Ishikawa (cell line): ENCODE data around the gene HNMT.

Source experiments
- CEBPB ChIP-seq: IDR thresholded peaks from 2 replicates; pipeline ENCODE4 v1.6.1; 2012
- CREB1 ChIP-seq: IDR thresholded peaks from 2 replicates; pipeline ENCODE4 v1.6.1; 2012; ENCODE audit warnings: low read depth
- EGR1 ChIP-seq: IDR thresholded peaks from 2 replicates; pipeline ENCODE4 v1.6.1; 2012
- EP300 ChIP-seq: IDR thresholded peaks from 2 replicates; pipeline ENCODE4 v1.6.1; 2012; ENCODE audit warnings: borderline replicate concordance
- FOXM1 ChIP-seq: IDR thresholded peaks from 2 replicates; pipeline ENCODE4 v1.6.1; 2012; ENCODE audit warnings: low read depth, borderline replicate concordance
- MAX ChIP-seq: IDR thresholded peaks from 2 replicates; pipeline ENCODE4 v1.6.1; 2012
- RAD21 ChIP-seq: IDR thresholded peaks from 2 replicates; pipeline ENCODE4 v1.6.1; 2012; ENCODE audit warnings: low read depth
- REST ChIP-seq: IDR thresholded peaks from 2 replicates; pipeline ENCODE4 v1.6.1; 2012; ENCODE audit warnings: low read depth, mild to moderate bottlenecking
- TAF1 ChIP-seq: IDR thresholded peaks from 2 replicates; pipeline ENCODE4 v1.6.1; 2012; ENCODE audit warnings: low read depth, mild to moderate bottlenecking
- TEAD4 ChIP-seq: IDR thresholded peaks from 2 replicates; pipeline ENCODE4 v1.6.1; 2012
- USF1 ChIP-seq: IDR thresholded peaks from 2 replicates; pipeline ENCODE4 v1.6.1; 2012
- YY1 ChIP-seq: IDR thresholded peaks from 2 replicates; pipeline ENCODE4 v1.6.1; 2012; ENCODE audit warnings: low read depth
- ZBTB7A ChIP-seq: IDR thresholded peaks from 2 replicates; pipeline ENCODE4 v1.6.1; 2012; ENCODE audit warnings: low read depth

- TF ChIP-seq ZBTB7A (no peak), CEBPB (no peak), YY1 (no peak), FOXM1 (no peak), REST (no peak), EP300 (no peak), EGR1 (no peak), RAD21 (no peak), TEAD4 (no peak), CREB1 (no peak), TAF1 (no peak), USF1 (no peak), MAX (no peak)
Measured at GRCh38 chr2:138042311-138042710, 78.0 kb downstream of the HNMT start.
